Measurements from ENCODE around the gene TAF4.

TAF4 gene

GRCh38 chr20:61935926-61936700, 129.6 kb downstream of the TAF4 start:
- TF ChIP-seq ZNF70 (CRISPR knock-in tag; IDR thresholded peaks at IDR 0.05) (no peak), TCF4 (CRISPR knock-in tag; IDR thresholded peaks at IDR 0.05; ENCODE audit: borderline replicate concordance) (no peak), PATZ1 (CRISPR knock-in tag; IDR thresholded peaks at IDR 0.05; ENCODE audit: borderline replicate concordance) (no peak), POU6F1 (CRISPR knock-in tag; IDR thresholded peaks at IDR 0.05; ENCODE audit: borderline replicate concordance, low read depth) (no peak), ARNTL (CRISPR knock-in tag; IDR thresholded peaks at IDR 0.05; ENCODE audit: borderline replicate concordance, low read depth) (no peak), ESRRG (CRISPR knock-in tag; IDR thresholded peaks at IDR 0.05) (no peak), TSHZ2 (CRISPR knock-in tag; IDR thresholded peaks at IDR 0.05) (no peak), ZNF8 (CRISPR knock-in tag; IDR thresholded peaks at IDR 0.05) (no peak), BACH2 (CRISPR knock-in tag; IDR thresholded peaks at IDR 0.05; ENCODE audit: borderline replicate concordance) (no peak)
- ATAC-seq: no peak

- no peak for ATAC-seq
- no peak for TF ChIP-seq ZNF565 (CRISPR knock-in tag; conservative IDR thresholded peaks at IDR 0.05; ENCODE audit: low read depth)
- TF ChIP-seq ESRRG (CRISPR knock-in tag; IDR thresholded peaks at IDR 0.05): no peak
- no peak for TF ChIP-seq ARNTL (CRISPR knock-in tag; IDR thresholded peaks at IDR 0.05; ENCODE audit: borderline replicate concordance, low read depth)
- TF ChIP-seq OSR1 (CRISPR knock-in tag; IDR thresholded peaks at IDR 0.05): no peak
- TF ChIP-seq CSRNP3 (CRISPR knock-in tag; IDR thresholded peaks at IDR 0.05): no peak
- no peak for TF ChIP-seq ZNF8 (CRISPR knock-in tag; IDR thresholded peaks at IDR 0.05)
- no peak for TF ChIP-seq PATZ1 (CRISPR knock-in tag; IDR thresholded peaks at IDR 0.05; ENCODE audit: borderline replicate concordance)
- TF ChIP-seq PPARA (CRISPR knock-in tag; IDR thresholded peaks at IDR 0.05; ENCODE audit: borderline replicate concordance): no peak
- TF ChIP-seq ZFP3 (CRISPR knock-in tag; IDR thresholded peaks at IDR 0.05): no peak
- no peak for TF ChIP-seq ZFP30 (CRISPR knock-in tag; IDR thresholded peaks at IDR 0.05)
These were observed 130.8 kb downstream of the TAF4 start for GRCh38 chr20:61934716-61935530.

GRCh38 chr20:61933951-61934715, 131.5 kb downstream of the TAF4 start:
- ATAC-seq: no peak

More at GRCh38 chr20:61933951-61934715, 131.5 kb downstream of the TAF4 start:
- no peak for TF ChIP-seq TSHZ2 (CRISPR knock-in tag; IDR thresholded peaks at IDR 0.05)
